Parathyroid adenoma (tissue), 2 donors: ENCODE measurements around the gene URGCP.

Experiments used
- H2AFZ ChIP-seq: fragments of 300-600 bp; sonication (generic); one replicate; pipeline ENCODE4 v1.7.0; 2017; ENCODE audit warnings: antibody characterized with exemption, mild to moderate bottlenecking
- H3K27ac ChIP-seq: fragments of 300-600 bp; sonication (generic); one replicate; pipeline ENCODE4 v1.7.0; 2017
- H3K27me3 ChIP-seq: fragments of 300-600 bp; sonication (generic); one replicate; pipeline ENCODE4 v1.7.0; 2017; ENCODE audit warnings: low read length; ENCODE audit not compliant: control insufficient read depth, insufficient read depth
- H3K36me3 ChIP-seq: fragments of 300-600 bp; sonication (generic); one replicate; pipeline ENCODE4 v1.7.0; 2017; ENCODE audit warnings: low read length; ENCODE audit not compliant: control insufficient read depth, insufficient read depth
- H3K4me1 ChIP-seq: fragments of 300-600 bp; sonication (generic); one replicate; pipeline ENCODE4 v1.7.0; 2017; ENCODE audit warnings: control low read depth
- H3K4me2 ChIP-seq: fragments of 300-600 bp; sonication (generic); one replicate; pipeline ENCODE4 v1.7.0; 2017; ENCODE audit warnings: low read length
- H3K4me3 ChIP-seq: fragments of 300-600 bp; sonication (generic); one replicate; pipeline ENCODE4 v1.7.0; 2017; ENCODE audit warnings: low read depth, low read length
- H3K79me2 ChIP-seq: fragments of 300-600 bp; sonication (generic); one replicate; pipeline ENCODE4 v1.7.0; 2017; ENCODE audit warnings: control low read depth
- H3K9ac ChIP-seq: fragments of 300-600 bp; sonication (generic); one replicate; pipeline ENCODE4 v1.7.0; 2017; ENCODE audit warnings: mild to moderate bottlenecking
- H3K9me3 ChIP-seq: fragments of 300-600 bp; sonication (generic); one replicate; pipeline ENCODE4 v1.7.0; 2017; ENCODE audit warnings: low read length; ENCODE audit not compliant: control insufficient read depth
- TF ChIP-seq, protein P1 (sequence below): fragments of 300-600 bp; sonication (generic); IDR thresholded peaks from one replicate; pipeline ENCODE4 v1.7.0; 2017; ENCODE audit warnings: antibody characterized with exemption, mild to moderate bottlenecking
- donor health status: primary hyperparathyroidism.

Gene URGCP

DNA sequence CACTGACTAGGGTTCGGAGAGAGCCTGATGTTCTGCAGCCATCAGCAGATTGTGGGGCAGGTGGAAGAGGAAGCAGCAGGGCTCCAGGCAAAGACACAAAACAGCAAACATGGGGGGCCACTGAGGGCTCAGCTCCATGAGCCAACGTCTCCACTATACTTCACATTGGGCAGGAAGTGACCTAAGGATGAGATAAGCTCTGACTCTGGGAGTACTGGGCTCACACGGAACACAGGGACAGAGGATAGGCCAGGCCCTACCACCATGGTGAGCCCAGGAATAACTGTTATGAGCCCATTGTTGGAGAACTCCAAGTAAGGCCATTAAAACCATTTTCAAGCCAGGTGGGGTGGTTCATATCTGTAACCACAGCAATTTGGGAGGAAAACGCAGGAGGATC lies 22.2 kb downstream of the URGCP start:
- Histone ChIP-seq H3K27ac (no peak overlapping the region), H3K36me3 (no peaks in the 10 kb centered on the region), H2AFZ (no peak overlapping the region), H3K4me2 (no peak overlapping the region), H3K9me3 (no peaks in the 10 kb centered on the region), H3K79me2 (peaks cover 8% of the 10 kb centered on the region), H3K27me3 (no peaks in the 10 kb centered on the region), H3K9ac (no peak overlapping the region), H3K4me1 (no peaks in the 10 kb centered on the region), H3K4me3 (no peak overlapping the region)
- TF ChIP-seq, protein P1, sequence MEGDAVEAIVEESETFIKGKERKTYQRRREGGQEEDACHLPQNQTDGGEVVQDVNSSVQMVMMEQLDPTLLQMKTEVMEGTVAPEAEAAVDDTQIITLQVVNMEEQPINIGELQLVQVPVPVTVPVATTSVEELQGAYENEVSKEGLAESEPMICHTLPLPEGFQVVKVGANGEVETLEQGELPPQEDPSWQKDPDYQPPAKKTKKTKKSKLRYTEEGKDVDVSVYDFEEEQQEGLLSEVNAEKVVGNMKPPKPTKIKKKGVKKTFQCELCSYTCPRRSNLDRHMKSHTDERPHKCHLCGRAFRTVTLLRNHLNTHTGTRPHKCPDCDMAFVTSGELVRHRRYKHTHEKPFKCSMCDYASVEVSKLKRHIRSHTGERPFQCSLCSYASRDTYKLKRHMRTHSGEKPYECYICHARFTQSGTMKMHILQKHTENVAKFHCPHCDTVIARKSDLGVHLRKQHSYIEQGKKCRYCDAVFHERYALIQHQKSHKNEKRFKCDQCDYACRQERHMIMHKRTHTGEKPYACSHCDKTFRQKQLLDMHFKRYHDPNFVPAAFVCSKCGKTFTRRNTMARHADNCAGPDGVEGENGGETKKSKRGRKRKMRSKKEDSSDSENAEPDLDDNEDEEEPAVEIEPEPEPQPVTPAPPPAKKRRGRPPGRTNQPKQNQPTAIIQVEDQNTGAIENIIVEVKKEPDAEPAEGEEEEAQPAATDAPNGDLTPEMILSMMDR = no peak

DNA sequence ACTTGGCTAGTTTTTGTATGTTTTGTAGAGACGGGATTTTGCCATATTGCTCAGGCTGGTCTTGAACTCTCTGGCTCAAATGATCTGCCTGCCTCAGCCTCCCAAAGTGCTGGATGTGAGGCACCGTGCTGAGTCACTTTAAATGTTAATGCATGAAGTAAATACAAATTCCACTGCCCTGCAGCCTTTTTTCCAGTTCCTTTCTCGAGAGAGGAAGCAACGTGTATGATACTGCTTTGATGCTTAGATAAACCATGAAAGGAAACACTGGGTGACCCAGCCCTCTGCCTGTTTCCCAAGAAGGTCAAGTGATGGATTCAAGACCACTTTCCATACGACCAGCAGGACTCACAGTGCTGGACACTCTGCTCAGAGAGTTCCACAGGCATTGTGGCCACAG lies 25.8 kb downstream of the URGCP start:
- Histone ChIP-seq H3K9me3 (no peaks in the 10 kb centered on the region), H3K4me1 (no peaks in the 10 kb centered on the region), H3K27me3 (no peaks in the 10 kb centered on the region), H3K79me2 (peaks cover 2% of the 10 kb centered on the region), H3K27ac (no peak overlapping the region), H3K9ac (no peak overlapping the region), H3K36me3 (no peaks in the 10 kb centered on the region), H3K4me2 (no peak overlapping the region), H3K4me3 (no peak overlapping the region), H2AFZ (no peak overlapping the region)
- TF ChIP-seq, protein P1 = no peak

DNA sequence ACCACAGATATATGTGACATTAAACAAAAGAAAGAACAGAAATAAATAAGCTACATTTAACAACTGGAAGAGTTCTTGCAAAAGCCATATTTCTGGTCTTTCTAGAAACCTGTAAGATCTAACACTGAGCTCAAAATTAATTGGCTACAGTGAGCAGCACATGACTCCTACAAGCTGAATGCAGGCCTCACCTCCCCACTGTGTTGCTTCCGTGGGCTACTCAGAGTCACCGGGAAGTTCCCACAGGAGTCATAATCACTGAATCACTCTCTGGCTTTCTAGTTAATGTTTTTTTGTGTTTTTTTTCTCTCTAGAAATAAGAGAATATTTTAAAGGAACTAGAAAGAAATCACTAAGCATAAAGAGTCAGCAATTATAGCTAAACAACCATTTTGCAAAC lies 26.9 kb downstream of the URGCP start:
- H3K4me1 ChIP-seq = no peaks in the 10 kb centered on the region
- H3K27me3 ChIP-seq = no peaks in the 10 kb centered on the region
- H3K27ac ChIP-seq = no peak overlapping the region
- H3K9ac ChIP-seq = no peak overlapping the region
- TF ChIP-seq, protein P1 = no peak
- H3K79me2 ChIP-seq = peaks cover 2% of the 10 kb centered on the region
- H2AFZ ChIP-seq = no peak overlapping the region
- no peak overlapping the region for H3K4me2 ChIP-seq
- no peaks in the 10 kb centered on the region for H3K9me3 ChIP-seq
- no peaks in the 10 kb centered on the region for H3K36me3 ChIP-seq
- no peak overlapping the region for H3K4me3 ChIP-seq

DNA sequence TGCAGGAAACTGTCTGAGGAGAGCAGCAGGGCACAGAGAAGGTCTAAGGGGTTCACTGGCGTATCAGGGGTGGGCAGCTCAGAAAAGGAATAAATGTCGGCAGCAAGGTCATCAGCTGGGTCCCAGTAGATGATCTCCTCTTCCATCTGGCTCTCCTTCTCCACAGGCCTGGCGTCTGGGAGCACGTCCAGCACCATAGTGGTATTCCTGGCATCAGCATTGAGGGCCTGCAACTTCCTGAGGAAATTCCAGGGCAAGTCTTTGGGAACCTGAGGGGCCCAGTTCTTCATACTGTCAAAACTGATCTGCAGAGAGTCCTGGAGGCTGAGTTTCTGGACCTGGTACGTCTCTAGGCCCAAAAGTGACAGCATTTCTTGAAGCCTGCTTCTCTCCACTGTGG lies 27.5 kb downstream of the URGCP start:
- TF ChIP-seq, protein P1 = no peak
- no peaks in the 10 kb centered on the region for H3K9me3 ChIP-seq
- H3K4me3 ChIP-seq = no peak overlapping the region
- H3K36me3 ChIP-seq = no peaks in the 10 kb centered on the region
- no peaks in the 10 kb centered on the region for H3K27me3 ChIP-seq
- no peak overlapping the region for H3K4me2 ChIP-seq
- H3K9ac ChIP-seq = no peak overlapping the region
- H3K4me1 ChIP-seq = no peaks in the 10 kb centered on the region
- peaks cover 2% of the 10 kb centered on the region for H3K79me2 ChIP-seq
- no peak overlapping the region for H2AFZ ChIP-seq
- no peak overlapping the region for H3K27ac ChIP-seq

DNA sequence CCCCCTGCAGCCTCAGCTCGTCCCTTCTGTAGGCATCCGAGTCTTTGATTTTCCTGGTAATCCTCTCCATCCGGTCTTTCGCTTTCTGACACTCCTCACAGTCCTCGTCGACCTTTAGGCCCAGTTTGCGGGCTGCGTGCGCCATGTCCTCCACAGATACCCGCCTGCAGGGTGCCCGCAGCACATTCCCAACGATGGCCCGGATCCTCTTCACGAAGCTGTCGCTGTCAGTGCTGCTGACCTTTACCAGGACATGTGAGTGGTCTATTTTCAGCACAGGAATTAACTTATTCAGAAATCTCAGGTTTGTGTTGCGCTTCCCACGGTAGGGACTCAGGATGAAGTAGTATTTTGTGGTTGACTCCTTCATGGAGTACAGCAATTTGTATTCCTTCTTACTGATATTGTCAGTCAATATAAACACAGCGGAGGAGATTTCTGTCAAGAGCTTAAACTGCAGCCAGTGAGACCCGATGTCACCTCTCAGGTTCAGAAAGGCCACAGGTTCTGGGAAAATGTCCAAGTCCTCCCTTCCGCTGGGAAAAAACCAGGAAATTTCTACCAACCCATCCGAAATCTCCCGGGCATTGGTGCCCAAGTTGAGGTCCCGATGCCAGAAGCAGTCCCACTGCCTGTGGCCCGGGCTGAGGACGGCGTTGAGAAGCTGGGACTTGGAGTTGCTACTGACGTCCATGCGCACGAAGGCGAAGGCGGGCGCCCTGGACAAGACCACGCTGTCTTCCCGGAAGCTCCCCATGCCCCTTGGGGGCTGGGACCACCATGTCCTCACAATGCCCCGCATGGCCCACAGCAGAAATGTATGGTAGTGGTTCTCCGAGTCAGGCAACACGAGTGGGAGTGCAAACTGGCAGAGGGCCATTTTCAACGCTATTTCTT lies 28.2 kb downstream of the URGCP start:
- Histone ChIP-seq H2AFZ (no peak overlapping the region), H3K4me1 (no peaks in the 10 kb centered on the region), H3K27me3 (no peaks in the 10 kb centered on the region), H3K4me3 (no peak overlapping the region), H3K9ac (no peak overlapping the region), H3K79me2 (peaks cover 2% of the 10 kb centered on the region), H3K36me3 (no peaks in the 10 kb centered on the region), H3K4me2 (no peak overlapping the region), H3K9me3 (no peaks in the 10 kb centered on the region), H3K27ac (no peak overlapping the region)
- TF ChIP-seq, protein P1 = no peak
